8988T (cell line): ENCODE data around the gene PGAM1.
"Not testable (repeated sequence)": the region's sequence is repeated elsewhere in the genome, so short reads cannot be mapped to it uniquely, and the experiment has no call there.

ENCODE experiments used
- DNase-seq: peaks from one replicate; pipeline ENCODE4 v3.0.0; 2011

The PGAM1 gene

GRCh38 chr10:97408496-97408992, 17.4 kb upstream of the PGAM1 start:
- DNase-seq, result no peak

- DNase-seq, result no peak
These were observed 14.6 kb upstream of the PGAM1 start for GRCh38 chr10:97411406-97411805.

GRCh38 chr10:97412891-97413304, 13.1 kb upstream of the PGAM1 start:
- DNase-seq, result no peak

GRCh38 chr10:97416565-97416964, 9.4 kb upstream of the PGAM1 start:
- DNase-seq, result no peak

GRCh38 chr10:97423757-97424098, 2.3 kb upstream of the PGAM1 start:
- DNase-seq, result not testable (repeated sequence)

- no peak for DNase-seq
These were observed 982 bp downstream of the PGAM1 start for GRCh38 chr10:97426776-97427570.

- DNase-seq, result no peak
These were observed 1.7 kb downstream of the PGAM1 start for GRCh38 chr10:97427571-97428179.

GRCh38 chr10:97428572-97428981, 2.6 kb downstream of the PGAM1 start:
- DNase-seq, result no peak

- DNase-seq, result no peak
These were observed 8.1 kb downstream of the PGAM1 start for GRCh38 chr10:97434055-97434454.

GRCh38 chr10:97434557-97434956, 8.6 kb downstream of the PGAM1 start:
- no peak for DNase-seq

GRCh38 chr10:97435211-97435610, 9.2 kb downstream of the PGAM1 start:
- no peak for DNase-seq

- DNase-seq, result no peak
These were observed 16.3 kb downstream of the PGAM1 start for GRCh38 chr10:97442277-97442676.

- no peak for DNase-seq
These were observed 18.2 kb downstream of the PGAM1 start for GRCh38 chr10:97444212-97444611.

- no peak for DNase-seq
These were observed 19.3 kb downstream of the PGAM1 start for GRCh38 chr10:97445357-97445721.

- DNase-seq, result peak; percentile 94
These were observed 20.0 kb downstream of the PGAM1 start, which contains the start of the genes EXOSC1 and ZDHHC16 for GRCh38 chr10:97445722-97446639. Gene EXOSC1, minus strand, starts transcription at chr10:97446006. Its CDS starts 21 bp downstream, at chr10:97445985. Gene ZDHHC16, plus strand, starts transcription at chr10:97446175. Its CDS starts 5,501 bp downstream, at chr10:97451676.

GRCh38 chr10:97450828-97451227, 24.8 kb downstream of the PGAM1 start:
- no peak for DNase-seq

GRCh38 chr10:97451605-97452004, 25.6 kb downstream of the PGAM1 start:
- DNase-seq, result no peak

GRCh38 chr10:97452352-97452751, 26.4 kb downstream of the PGAM1 start:
- no peak for DNase-seq

GRCh38 chr10:97454330-97455036, 28.5 kb downstream of the PGAM1 start:
- no peak for DNase-seq

GRCh38 chr10:97456034-97456685, 30.2 kb downstream of the PGAM1 start:
- no peak for DNase-seq

GRCh38 chr10:97456686-97457065, 30.7 kb downstream of the PGAM1 start:
- DNase-seq, result no peak

GRCh38 chr10:97459111-97459510, 33.1 kb downstream of the PGAM1 start:
- DNase-seq, result no peak
